Activated CD8-positive, alpha-beta memory T cell treated with anti-CD3 and anti-CD28 coated beads, Interleukin-2, amount 50 U/mL, for 48 hours (primary cell): ENCODE measurements around the gene TPST1.

ENCODE experiments used
- DNase-seq: peaks from one replicate; pipeline ENCODE4 v3.0.0-alpha.2; 2020

The TPST1 gene

DNA sequence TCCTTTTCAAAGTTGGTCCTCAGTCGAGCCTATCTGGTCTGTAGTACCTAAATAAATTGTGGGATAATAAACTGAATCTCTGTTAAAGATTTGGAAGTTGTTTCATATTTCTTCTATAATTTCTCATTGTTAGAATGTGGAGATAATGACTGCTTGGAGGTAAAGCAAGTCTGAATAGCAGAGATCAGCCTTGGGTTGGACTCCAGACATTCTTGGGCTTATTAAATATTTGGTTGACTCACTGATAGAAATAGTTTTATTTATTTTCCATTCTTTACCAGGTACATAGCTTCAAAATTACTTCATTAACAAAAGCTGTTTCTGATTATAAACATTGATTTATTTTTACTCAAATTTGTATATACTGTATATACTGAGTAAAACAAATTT lies 34.3 kb downstream of the TPST1 start:
- DNase-seq = no peak

DNA sequence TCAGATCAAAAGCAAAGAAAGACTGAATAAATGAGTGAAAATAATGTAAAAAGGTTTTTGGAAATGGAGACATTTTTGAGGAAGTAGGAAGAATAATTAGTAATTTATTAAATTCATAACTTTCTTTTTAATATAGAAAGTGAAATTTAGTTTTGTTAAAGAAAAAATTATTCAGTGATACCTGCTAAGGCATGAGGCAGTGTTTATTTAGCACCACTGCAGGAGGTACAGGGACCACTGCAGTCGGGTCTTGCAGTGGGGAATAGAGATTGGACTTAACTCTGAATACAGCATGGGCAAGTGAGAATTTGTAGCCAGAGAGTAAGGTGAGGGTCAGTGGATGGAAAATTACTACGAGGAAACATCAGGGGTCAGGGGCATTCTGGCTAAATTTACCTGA lies 39.9 kb downstream of the TPST1 start:
- DNase-seq = no peak

DNA sequence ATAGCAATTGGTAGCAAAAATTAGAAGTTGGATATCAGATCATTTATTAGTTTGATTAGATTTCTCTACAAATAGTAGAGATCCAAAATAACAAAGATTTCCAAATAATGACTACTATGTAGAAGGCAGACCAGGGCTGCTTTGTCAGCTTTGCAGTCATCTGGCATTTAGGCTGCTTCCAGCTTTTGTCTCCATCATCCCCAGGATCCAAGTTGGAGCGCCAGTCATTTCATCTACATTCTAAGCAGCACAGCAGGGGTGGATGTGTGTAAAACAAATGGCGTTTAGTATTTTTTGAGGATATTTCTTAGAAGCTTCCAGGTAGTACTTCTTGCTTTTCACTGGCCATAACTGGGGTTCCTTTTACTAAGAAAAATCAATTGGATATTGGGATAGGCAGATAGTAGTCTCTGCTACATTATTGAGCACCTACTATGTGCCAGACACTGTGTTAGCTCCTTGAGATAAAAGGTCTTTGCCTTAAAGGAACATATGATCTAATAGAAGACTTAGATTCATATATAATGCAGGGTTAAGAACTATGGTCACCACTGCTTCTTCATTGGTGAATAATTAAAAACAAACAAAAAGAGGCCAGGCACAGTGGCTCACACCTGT lies 41.5 kb downstream of the TPST1 start:
- no peak for DNase-seq

DNA sequence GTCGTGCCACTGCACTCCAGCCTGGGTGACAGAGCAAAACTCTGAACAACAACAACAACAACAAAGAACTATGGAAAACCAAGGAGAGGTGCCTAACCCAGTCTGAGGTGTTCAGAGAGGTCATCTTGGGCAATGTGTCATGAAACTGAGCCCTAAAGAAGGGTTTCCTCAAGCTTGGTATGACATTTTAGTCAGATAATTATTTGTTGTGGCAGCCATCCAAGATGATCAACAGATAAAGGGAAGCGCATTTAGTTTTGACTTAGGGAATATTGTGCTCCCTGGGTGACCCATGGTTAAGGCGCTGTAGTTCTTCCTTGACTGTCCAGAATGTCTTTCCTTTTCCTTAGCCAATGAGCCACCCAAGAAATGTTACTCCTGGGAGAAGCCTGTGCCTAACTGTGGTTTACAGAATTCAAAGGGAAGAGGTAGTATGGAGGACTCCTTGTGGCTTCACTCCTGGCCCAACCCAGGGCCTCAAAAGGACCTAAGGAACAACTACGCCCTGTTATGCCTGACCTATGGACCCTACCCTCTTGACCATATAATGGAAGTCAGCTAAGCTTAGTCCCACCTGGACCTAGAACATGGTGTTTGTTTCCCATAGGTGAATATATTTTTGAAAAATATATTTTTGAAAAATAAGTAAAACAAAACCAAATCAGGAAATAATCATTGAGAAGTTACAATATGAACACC lies 42.4 kb downstream of the TPST1 start:
- DNase-seq = no peak

DNA sequence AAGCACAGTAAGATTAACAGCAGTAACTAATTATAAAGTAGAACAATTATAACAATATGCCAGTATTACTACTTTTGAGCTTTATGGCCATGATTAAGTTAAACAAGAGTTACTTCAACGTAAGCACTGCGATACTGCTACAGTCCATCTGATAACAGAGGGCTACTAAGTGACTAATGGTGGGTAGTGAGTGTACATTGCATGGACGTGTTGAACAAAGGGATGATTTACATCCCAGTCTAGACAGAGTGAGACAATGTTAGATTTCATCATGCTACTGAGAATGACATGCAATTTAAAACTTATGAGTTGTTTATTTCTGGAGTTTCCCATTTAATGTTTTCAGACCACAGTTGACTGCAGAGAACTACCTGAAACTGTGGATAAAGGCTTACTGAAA lies 45.6 kb downstream of the TPST1 start:
- DNase-seq = no peak

DNA sequence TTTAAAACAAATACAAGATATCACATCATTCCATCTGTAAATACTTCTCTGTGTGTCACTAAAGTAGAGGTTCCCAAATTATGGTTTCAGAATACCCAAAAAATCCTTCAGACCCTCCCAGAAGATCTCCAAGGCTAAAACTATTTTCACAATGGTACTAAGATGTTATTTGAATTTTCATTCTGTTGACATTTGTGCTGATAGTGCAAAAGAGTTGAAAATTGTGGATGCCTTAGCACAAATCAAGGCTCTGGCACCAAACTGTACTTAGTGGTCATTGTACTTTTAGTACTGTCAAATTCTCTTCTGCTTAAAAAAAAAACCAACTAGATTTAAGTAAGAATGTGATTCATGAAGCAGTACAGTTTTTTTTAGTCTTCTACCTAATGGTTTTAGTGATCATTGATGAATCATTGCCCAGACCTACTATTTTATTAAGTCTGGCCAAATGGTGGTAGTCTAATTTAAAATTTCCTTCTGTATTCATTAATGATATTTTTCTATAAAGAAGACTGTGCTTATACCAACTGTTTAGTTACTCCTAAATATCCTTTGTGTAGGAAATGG lies 50.5 kb downstream of the TPST1 start:
- no peak for DNase-seq

DNA sequence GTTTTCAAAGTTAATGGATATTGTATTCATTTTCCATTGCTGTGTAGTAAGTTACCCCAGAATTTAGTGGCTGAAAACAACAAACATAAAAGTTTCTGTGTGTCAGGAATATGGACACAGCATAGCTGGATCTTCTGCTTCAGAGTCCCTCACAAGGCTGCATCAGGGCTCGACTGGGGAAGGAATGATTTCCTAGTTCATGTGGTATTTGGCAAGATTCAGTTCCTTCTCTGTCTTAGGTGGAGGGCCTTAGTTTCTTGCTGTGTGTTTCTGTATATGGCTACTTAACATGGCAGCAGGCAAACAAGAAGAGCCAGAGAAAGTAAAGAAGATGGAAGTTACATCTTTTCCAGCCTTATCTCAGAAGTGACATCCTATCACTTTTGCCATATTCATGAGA lies 51.1 kb downstream of the TPST1 start:
- no peak for DNase-seq

DNA sequence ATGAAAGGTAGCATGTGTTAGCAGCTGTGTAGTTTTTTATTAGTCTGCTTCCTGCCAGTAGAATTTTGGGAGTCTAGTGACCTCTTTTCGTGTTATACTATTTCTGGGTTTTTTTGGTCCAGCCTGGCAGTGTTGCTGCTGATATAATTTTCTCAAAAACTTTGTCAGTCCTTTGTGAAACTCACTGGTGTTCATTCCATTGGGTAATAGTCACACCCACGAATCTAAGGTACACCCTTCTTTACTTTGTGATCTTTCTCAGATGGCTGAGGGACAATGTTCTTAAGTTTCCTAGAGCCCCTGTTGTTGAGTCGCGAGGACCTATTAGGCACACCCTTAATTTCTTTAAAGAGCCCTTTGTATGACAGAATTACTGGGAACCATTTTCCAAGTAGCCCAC lies 52.3 kb downstream of the TPST1 start:
- DNase-seq = no peak

DNA sequence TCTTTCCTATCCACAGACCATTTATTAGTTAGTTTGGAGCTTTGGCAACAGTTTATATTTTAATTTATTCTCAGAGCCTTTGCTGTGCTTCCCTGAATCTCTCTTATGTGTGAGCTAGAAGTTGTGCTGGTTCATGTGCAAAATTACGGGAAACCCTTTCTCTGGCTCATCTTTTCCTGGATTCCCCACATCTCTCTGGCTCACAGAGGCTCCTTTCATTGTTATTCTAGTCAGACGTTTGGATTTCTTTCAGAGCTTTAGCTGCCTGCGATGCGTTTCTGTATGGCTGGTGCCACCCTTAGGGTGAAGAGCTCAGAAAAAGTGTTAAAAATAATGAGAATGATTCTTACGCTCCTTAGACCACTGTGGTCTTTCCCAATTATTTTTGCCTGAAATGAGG lies 53.3 kb downstream of the TPST1 start:
- DNase-seq = no peak

DNA sequence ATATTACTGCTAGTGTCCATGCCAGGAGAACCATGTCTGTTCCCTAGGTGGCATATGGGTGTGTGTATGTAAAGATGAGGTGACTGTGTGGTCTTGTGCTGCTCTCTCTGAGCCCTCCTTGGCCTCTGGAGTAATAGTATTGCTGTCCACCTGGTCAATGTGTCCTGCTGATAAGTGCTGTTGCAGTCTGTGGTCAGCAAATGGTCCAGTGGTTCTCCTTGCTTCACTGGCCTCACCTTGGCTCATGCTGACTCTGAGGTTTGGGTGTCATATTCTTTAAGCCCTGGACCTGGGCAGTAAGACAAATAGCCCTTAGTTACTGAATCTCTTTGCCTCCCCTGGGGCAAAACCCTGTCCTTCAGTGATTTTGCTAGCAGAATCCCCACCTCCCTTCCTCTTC lies 56.8 kb downstream of the TPST1 start:
- DNase-seq = no peak

DNA sequence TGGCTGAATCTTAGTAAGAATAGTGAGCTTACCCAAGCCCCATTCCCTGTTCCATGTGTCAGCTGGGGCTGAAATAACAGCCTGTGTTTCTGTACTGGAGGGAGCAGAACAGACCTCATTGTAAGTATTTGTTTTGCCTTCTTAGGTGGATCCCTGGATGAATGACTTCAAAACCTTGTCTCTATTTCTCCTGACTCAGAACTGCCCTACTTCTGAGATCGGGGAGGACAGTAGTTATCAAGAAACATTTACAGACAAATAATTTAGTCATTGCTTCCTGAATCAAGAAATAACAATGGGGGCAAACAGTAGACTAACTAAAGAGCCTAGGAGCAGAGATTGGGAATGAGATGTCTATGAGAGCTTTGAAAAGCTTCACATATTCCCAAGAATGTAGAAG lies 58.8 kb downstream of the TPST1 start:
- no peak for DNase-seq

DNA sequence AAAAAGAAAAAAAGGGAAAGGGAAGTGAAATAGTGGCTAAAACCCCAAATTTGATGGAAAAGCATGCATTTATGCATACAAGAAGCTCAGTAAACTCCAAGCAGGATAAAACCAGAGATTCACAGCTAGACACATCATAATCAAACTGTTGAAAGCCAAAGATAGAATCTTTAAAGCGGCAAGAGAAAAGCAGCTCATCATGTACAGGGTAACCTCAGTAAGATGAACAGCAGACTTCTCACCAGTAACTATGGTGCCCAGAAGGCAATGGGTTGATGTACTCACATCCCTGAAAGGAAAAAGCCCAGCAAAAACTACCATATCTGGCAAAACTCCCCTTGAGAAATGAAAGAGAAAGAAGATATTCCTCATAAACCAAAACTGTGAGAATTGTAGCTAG lies 60.4 kb downstream of the TPST1 start:
- DNase-seq = no peak

DNA sequence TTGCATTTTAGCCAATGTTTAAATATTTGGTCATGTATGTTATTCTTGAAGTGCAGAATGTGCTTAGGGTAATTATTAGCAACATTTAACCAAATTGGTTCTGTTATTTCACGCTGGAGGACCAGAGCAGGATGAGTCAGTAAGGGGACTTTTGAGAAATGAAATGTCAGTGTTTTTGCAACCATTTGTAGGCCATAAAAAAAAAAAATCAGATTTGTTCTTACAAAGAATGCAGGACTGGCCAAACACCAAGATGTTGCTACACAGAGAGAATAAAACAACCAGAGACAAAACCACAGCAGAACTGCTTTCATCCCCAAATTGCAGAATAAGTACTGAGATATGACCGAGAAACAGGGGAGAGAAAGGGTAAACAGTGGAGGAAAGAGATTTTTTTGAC lies 62.1 kb downstream of the TPST1 start:
- DNase-seq = no peak

DNA sequence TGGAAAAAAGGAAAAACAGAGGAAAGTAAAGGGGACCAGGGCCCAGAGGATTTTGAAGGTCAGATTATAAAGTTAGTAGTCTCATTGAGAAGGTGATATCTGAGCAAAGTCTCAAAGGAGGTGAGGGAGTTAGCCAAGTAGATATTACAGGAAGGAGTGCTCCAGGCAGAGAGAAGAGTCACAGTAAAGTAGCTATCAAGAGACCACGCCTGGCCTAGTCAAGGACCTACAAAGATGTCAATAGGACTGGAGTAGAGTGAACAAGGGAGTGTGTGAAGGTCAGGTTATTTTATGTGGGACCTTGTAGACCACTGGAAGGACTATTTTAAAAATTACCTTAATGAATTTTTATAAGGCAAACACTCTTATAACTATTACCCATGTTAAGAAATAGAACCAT lies 64.8 kb downstream of the TPST1 start:
- DNase-seq = no peak

DNA sequence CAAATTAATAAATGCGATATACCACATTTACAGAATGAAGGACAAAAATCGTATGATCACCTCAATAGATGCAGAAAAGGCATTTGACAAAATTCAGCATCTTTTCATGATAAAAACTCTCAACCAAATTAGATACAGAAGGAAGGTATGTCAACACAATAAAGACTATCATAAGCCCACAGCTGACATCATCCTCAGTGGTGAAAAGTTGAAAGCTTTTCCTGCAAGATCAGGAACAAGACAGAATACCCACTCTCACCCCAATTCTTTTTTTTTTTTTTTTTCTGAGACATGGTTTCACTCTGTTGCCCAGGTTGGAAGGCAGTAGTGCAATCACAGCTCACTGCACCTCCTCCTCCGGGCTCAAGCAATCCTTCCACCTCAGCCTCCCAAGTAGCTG lies 67.2 kb downstream of the TPST1 start:
- DNase-seq = no peak

DNA sequence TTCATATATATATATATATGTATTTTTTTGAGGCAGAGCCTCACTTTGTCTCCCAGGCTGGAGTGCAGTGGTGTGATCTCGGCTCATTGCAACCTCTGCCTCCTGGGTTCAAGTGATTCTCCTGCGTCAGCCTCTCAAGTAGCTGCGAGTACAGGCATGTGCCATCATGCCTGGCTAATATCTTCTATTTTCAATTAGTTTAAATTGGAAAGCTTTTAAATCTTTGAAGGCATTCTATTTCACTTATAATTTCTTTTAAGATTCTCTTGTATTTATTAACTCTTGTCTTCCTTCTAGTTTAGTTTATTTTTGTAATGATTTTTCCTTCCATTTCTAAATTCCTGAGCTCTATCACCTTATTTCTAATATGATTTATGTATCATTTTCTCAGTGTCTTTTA lies 71.2 kb downstream of the TPST1 start:
- no peak for DNase-seq

DNA sequence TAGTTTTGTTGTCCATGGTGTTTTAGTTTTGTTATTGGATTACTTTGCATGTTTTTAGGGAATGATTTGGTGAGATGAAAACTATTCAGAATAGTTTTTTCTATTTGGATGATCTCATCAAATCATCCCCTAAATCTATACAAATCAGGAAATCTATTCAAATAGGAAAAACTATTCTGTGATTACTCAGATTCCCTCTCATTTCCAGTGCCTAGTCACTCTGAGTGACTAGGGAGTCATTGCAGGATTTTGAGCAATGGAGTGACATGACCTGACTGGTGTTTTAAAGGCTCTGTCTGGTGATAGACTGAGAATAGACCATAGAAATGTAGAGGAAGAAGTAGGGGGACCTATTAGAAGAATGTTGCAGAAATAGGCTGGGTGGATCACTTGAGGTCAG lies 72.4 kb downstream of the TPST1 start:
- DNase-seq = no peak

DNA sequence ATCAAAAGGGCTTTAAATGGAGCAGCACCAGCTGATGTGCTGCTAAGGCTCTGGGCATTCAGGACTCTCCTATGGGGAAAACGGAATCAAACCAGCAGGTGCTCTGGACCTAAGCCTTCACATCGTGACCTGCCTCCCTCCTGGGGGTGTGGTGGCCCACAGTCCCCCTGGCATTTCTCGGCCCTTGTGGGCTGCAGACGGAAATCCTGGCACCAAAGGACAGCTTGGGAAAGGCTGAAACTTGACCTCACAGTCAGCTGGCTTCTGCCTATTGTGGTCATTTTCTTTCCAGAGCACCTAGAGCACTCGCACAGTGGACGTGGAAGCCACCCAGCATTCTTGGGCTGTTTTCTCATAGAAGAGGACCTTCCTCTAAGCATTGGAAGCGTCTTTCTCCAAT lies 74.8 kb downstream of the TPST1 start:
- DNase-seq = no peak

DNA sequence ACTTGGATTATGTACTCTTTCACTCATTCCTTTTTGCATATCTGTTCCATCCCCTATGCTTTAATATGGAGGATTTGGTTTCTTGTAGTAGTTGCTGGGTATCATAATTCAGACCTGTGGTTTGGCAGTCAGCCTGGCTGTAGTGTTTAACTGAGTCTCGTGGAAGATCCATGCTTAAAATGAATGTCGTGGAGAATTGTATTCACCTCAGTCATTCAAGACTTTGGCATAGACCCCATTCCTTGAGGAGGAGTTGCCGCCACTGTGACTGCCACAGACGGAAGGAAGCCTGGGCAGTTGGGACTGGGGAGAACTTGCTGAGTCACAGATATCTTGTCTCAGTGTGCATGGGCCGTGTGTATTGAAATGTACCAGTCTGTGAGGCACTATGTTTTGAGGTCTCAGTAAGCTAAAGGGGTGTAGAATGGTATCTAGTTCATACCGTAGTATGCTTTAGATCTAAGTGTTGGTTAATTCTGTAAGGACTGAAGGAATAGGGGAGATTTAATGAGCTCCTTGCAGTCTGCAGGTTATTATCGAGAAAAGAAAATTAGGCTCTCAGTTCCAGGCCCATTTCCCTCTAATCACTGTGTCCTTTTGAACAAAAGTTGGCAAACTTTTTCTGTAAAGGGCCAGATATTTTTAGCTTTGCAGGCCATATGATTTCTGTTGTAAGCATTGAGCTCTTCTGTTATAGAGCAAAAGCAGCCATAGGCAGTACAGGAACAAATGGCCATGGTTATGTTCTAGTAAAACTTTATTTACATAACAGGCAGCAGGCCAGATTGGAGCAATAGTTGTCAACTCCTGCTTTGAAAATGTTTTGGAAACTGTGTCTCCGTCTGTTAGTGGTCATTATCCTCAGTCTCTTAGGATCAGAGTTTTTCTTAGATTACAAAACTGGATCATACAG lies 76.8 kb downstream of the TPST1 start:
- no peak for DNase-seq

DNA sequence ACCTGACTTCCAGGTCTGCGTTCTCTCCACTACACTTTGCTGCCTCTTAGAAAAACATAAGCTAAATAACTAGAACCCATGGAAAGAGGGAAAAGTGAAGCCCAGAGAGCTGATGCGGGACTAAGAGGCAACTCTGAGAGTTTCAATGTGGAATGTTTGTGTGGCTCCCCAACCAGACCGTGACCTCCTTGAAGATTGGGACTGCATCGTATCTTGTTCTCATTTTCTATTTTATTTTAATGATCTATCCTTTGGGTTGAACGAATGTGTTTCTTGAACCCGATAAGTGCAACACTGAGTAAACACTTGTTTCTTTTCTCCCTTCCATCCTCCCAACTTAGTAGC lies 77.4 kb downstream of the TPST1 start:
- DNase-seq = no peak

DNA sequence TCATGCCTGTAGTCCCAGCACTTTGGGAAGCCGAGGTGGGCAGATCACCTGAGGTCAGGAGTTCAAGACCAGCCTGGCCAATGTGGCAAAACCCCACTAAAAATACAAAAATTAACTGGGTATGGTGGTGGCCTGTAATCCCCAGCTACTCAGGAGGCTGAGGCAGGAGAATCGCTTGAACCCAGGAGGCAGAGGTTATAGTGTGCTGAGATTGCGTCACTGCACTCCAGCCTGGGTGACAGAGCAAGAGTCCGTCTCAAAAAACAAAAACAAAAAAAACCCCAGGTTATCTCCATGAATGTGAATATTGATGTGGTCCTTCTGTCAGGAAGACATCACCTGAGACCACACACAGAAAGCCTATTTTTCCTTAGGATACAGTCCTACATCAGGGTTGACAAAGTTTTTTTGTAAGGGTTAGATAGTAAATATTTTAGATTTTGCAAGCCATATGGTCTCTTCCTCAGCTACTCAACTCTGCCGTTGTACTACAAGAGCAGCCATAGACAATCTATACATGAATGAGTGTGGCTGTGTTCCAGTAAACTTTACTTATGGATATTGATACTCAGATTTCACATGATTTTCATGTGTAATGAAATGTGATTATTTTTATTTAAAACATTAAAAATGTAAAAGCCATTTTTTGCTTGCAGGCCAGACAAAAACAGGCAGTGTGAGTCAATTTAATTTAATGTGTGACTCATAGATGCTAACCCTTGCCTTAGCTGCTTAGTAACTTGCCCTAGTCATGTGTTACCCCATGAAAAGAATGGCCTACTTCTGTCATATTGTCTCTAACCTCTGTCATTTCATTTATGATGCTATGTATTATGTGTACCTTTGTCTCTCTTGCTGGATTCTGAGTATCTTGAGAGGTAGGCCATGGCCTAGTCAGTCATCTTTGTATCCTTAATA lies 78.1 kb downstream of the TPST1 start:
- DNase-seq = no peak

DNA sequence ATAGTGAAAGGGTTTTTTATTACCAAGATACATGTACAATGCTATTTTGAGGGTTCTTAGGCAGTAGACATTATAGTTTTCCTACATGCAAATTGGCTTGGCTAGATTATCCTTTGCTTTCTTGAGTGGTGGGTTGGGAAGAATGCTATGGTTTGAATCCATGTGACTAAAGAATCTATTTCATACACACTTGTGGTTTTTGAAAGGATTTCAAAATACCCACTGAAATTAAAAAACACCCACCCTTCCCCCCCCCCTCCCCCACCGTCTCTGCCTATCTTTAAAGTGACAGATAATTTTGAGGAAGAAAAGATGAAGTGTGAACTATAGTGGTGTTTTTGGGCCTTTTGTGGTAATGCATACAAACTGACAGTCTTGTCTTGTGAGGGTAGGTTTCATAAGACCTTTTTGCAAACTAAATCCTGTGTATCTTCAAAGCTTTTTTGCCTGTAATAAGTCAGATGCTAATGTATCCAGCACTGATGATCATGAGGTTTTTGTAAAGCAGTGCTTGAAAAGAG lies 90.9 kb downstream of the TPST1 start:
- no peak for DNase-seq

DNA sequence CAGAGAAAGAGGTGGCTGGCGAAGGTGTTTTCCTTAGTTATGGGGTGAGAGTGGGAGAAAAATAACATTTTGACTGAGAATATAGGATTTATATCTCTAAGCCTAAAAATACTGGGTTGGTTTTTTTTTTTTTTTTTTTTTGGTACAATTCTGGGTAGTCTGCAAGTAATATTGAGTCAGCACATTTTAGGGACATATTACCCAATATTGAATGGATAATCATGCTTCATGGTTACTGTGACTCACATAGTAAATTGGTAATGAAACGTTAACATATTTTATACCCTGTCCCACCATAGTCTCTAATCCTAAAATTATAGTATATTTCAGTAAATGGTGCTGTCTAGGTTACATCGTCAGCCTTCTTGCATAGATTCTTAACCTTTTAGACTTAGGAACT lies 91.4 kb downstream of the TPST1 start:
- no peak for DNase-seq
